Measurements from ENCODE around the gene LRRC7. TPM values are rescaled to one million over a fixed set of nuclear protein-coding genes. Genes with fewer than 3 reads are reported as not detected.
"Not testable (repeated sequence)": the region's sequence is repeated elsewhere in the genome, so short reads cannot be mapped to it uniquely, and the experiment has no call there.

LRRC7 gene
- polyA plus RNA-seq, 1 of the 3 experiments (the other 2 are of a cell fraction), result 0.02 TPM

- ChIA-PET CTCF (no interaction called here), POLR2A (no interaction called here)
- Histone ChIP-seq H4K20me1 (ENCODE audit: insufficient read depth) (no peaks in the 10 kb centered on the region), H3K79me2 (ENCODE audit: insufficient read depth) (no peaks in the 10 kb centered on the region), H3K4me2 (no peak overlapping the region), H3K9me2 (no peaks in the 10 kb centered on the region), H2AFZ (ENCODE audit: low read depth) (peak overlapping the region; percentile 66; the same call in 1 of the 2 replicates), H3K27me3 (ENCODE audit: insufficient read depth) (no peaks in the 10 kb centered on the region), H3F3A (replicated peaks; ENCODE audit: insufficient read depth) (no peaks in the 10 kb centered on the region), H3K9me3 (peaks cover 4% of the 10 kb centered on the region; the same call in 1 of the 2 replicates), H3K4me3 (ENCODE audit: low read depth in 2 of 2, low read length in 1 of 2) (no peak overlapping the region), H3K36me3 (replicated peaks in 1 of 2; ENCODE audit: control insufficient read depth in 1 of 2, insufficient read depth in 2 of 2, low read length in 1 of 2) (no peaks in the 10 kb centered on the region), H3K27ac (ENCODE audit: low read depth in 2 of 2, low read length in 1 of 2) (no peak overlapping the region), H3K4me1 (ENCODE audit: control insufficient read depth in 1 of 2, insufficient read depth in 2 of 2, low read depth in 1 of 2, low read length in 1 of 2) (no peaks in the 10 kb centered on the region), H3K9ac (no peak overlapping the region)
- 17% methylated on average over 3 of the region's 3 CpGs for whole genome bisulfite sequencing (ENCODE audit: low lambda C conversion rate)
- TF ChIP-seq FOSL2 (IDR thresholded peaks at IDR 0.05; ENCODE audit: borderline replicate concordance, low read depth) (peak; percentile 51; the same call in 1 of the 2 replicates), USF1 (IDR thresholded peaks at IDR 0.05; ENCODE audit: borderline replicate concordance, low read depth) (no peak), PBX3 (IDR thresholded peaks at IDR 0.05) (peak; percentile 35), IRF3 (IDR thresholded peaks at IDR 0.05; ENCODE audit: low read depth, low read length) (no peak), TEAD4 (IDR thresholded peaks at IDR 0.05; ENCODE audit: borderline replicate concordance, insufficient read depth) (no peak; the same call in 1 of the 2 replicates), JUND (IDR thresholded peaks at IDR 0.05) (peak; percentile 52), TCF12 (IDR thresholded peaks at IDR 0.05) (peak; percentile 29; the same call in 1 of the 2 replicates), GATA2 (CRISPR knock-in tag; IDR thresholded peaks at IDR 0.05) (no peak)
- no peak for DNase-seq
Measured at GRCh38 chr1:69947837-69948236, 380.1 kb downstream of the LRRC7 start.

- Histone ChIP-seq H3K79me2 (ENCODE audit: insufficient read depth) (no peaks in the 10 kb centered on the region), H3K4me3 (ENCODE audit: low read depth in 2 of 2, low read length in 1 of 2) (no peak overlapping the region), H3K4me2 (no peak overlapping the region), H3K27ac (ENCODE audit: low read depth in 2 of 2, low read length in 1 of 2) (no peak overlapping the region), H3K9me3 (no peaks in the 10 kb centered on the region), H3F3A (replicated peaks; ENCODE audit: insufficient read depth) (no peaks in the 10 kb centered on the region), H2AFZ (ENCODE audit: low read depth) (no peak overlapping the region), H3K9ac (no peak overlapping the region), H3K4me1 (ENCODE audit: control insufficient read depth in 1 of 2, insufficient read depth in 2 of 2, low read depth in 1 of 2, low read length in 1 of 2) (no peaks in the 10 kb centered on the region), H3K27me3 (ENCODE audit: insufficient read depth) (no peaks in the 10 kb centered on the region), H3K9me2 (no peaks in the 10 kb centered on the region), H3K36me3 (replicated peaks in 1 of 2; ENCODE audit: control insufficient read depth in 1 of 2, insufficient read depth in 2 of 2, low read length in 1 of 2) (no peaks in the 10 kb centered on the region), H4K20me1 (ENCODE audit: insufficient read depth) (no peaks in the 10 kb centered on the region)
- ChIA-PET POLR2A (no interaction called here), CTCF (no interaction called here)
- DNase-seq, result no peak
- WGBS (ENCODE audit: low lambda C conversion rate), result 89% methylated on average over 1 of the region's 1 CpG
- TF ChIP-seq NRF1 (IDR thresholded peaks at IDR 0.05; ENCODE audit: low read depth, low read length) (no peak), TAF1 (IDR thresholded peaks at IDR 0.05; ENCODE audit: borderline replicate concordance, low read depth, low read length) (no peak), PBX3 (IDR thresholded peaks at IDR 0.05) (no peak), SMC3 (IDR thresholded peaks at IDR 0.05; ENCODE audit: low read depth, low read length) (no peak), YY1 (IDR thresholded peaks at IDR 0.05; ENCODE audit: low read depth) (no peak), MEF2A (IDR thresholded peaks at IDR 0.05; ENCODE audit: borderline replicate concordance, low read depth) (no peak), USF2 (IDR thresholded peaks at IDR 0.05; ENCODE audit: borderline replicate concordance, low read depth, low read length) (no peak), SIN3A (IDR thresholded peaks at IDR 0.05; ENCODE audit: borderline replicate concordance, low read depth, low read length) (no peak)
Measured at GRCh38 chr1:69952676-69953075, 385.0 kb downstream of the LRRC7 start.

- POLR2A ChIA-PET; H3K36me3 ChIP-seq (replicated peaks in 1 of 2; ENCODE audit: control insufficient read depth in 1 of 2, insufficient read depth in 2 of 2, low read length in 1 of 2): not testable (repeated sequence)
- 60% methylated on average over 2 of the region's 2 CpGs for whole genome bisulfite sequencing (ENCODE audit: low lambda C conversion rate)
Measured at GRCh38 chr1:69962452-69962851, 394.7 kb downstream of the LRRC7 start.

More at GRCh38 chr1:69962452-69962851, 394.7 kb downstream of the LRRC7 start:
- not testable (repeated sequence) for DNase-seq; H3K9me3 ChIP-seq; H3K4me2 ChIP-seq; H3K4me1 ChIP-seq (ENCODE audit: control insufficient read depth in 1 of 2, insufficient read depth in 2 of 2, low read depth in 1 of 2, low read length in 1 of 2); H3K4me3 ChIP-seq (ENCODE audit: low read depth in 2 of 2, low read length in 1 of 2); H4K20me1 ChIP-seq (ENCODE audit: insufficient read depth); H3K9me2 ChIP-seq; H2AFZ ChIP-seq (ENCODE audit: low read depth); H3K9ac ChIP-seq; H3K27me3 ChIP-seq (ENCODE audit: insufficient read depth); H3K27ac ChIP-seq (ENCODE audit: low read depth in 2 of 2, low read length in 1 of 2); H3K79me2 ChIP-seq (ENCODE audit: insufficient read depth); H3F3A ChIP-seq (replicated peaks; ENCODE audit: insufficient read depth)
- CTCF ChIA-PET, result interaction anchor here (0.8 kb wide), 1 partner anchor 9 kb away, joined by 3 read pairs; no protein-coding TSS in a partner anchor

All from SK-N-SH (cell line).